Keratinocyte (primary cell): ENCODE data around the gene RNF212. TPM values are rescaled to one million over a fixed set of nuclear protein-coding genes. Genes with fewer than 3 reads are reported as not detected.

Source experiments
- DNase-seq: peaks from one replicate; pipeline ENCODE4 v3.0.0-alpha.2; 2011; ENCODE audit warnings: low read depth, missing footprints, low spot score
- FAIRE-seq: peaks from 2 replicates; lab custom pipeline; 2011; peaks lifted over from hg19 to GRCh38; lab: Jason Lieb, UNC
- H2AFZ ChIP-seq: 2 replicates; pipeline ENCODE4 v1.6.0; 2012; ENCODE audit warnings: low read length, control low read depth, inconsistent platforms; ENCODE audit not compliant: control insufficient read depth
- H3K27ac ChIP-seq: 2 replicates; pipeline ENCODE4 v1.5.1; 2011; ENCODE audit warnings: low read length; ENCODE audit not compliant: control insufficient read depth, insufficient read depth
- H3K27me3 ChIP-seq: 3 replicates; pipeline ENCODE4 v1.6.0; 2011; ENCODE audit warnings: low read length; ENCODE audit not compliant: control insufficient read depth, insufficient read depth; ENCODE audit errors: extremely low read depth
- H3K36me3 ChIP-seq, 2 experiments: 2 replicates in 1 of 2; 3 replicates in 1 of 2; pipeline ENCODE4 v1.5.1; 2011; ENCODE audit warnings: low read length in 2 of 2, mild to moderate bottlenecking in 1 of 2; ENCODE audit not compliant: control insufficient read depth in 2 of 2, insufficient read depth in 2 of 2; ENCODE audit errors: extremely low read depth in 1 of 2
- H3K4me1 ChIP-seq: 3 replicates; pipeline ENCODE4 v1.5.1; 2011; ENCODE audit warnings: low read length; ENCODE audit not compliant: control insufficient read depth, insufficient read depth; ENCODE audit errors: extremely low read depth
- H3K4me2 ChIP-seq: 3 replicates; pipeline ENCODE4 v1.6.0; 2011; ENCODE audit warnings: low read depth, low read length; ENCODE audit not compliant: control insufficient read depth, insufficient read depth; ENCODE audit errors: extremely low read depth
- H3K4me3 ChIP-seq, 3 experiments: fragments of 200-600 bp in 1 of 3; sonication (generic) in 1 of 3; 2 replicates in 2 of 3; 3 replicates in 1 of 3; pipeline ENCODE4 v1.5.1; 2011 to 2016; ENCODE audit warnings: low read length in 3 of 3, mild to moderate bottlenecking in 3 of 3, control low read depth in 2 of 3, inconsistent platforms in 1 of 3, low read depth in 1 of 3, mixed read lengths in 1 of 3, mixed run types in 1 of 3, moderate library complexity in 1 of 3; ENCODE audit not compliant: control insufficient read depth in 2 of 3, insufficient read depth in 2 of 3; ENCODE audit errors: extremely low read depth in 1 of 3
- H3K79me2 ChIP-seq: 2 replicates; pipeline ENCODE4 v1.6.0; 2012; ENCODE audit warnings: low read length; ENCODE audit not compliant: control insufficient read depth, insufficient read depth
- H3K9ac ChIP-seq: 3 replicates; pipeline ENCODE4 v1.6.0; 2011; ENCODE audit warnings: low read length; ENCODE audit not compliant: control insufficient read depth, insufficient read depth; ENCODE audit errors: extremely low read depth
- H3K9me1 ChIP-seq: 3 replicates; pipeline ENCODE4 v1.6.0; 2011; ENCODE audit warnings: low read length; ENCODE audit not compliant: control insufficient read depth, insufficient read depth; ENCODE audit errors: extremely low read depth
- H3K9me3 ChIP-seq: 2 replicates; pipeline ENCODE4 v1.5.1; 2012; ENCODE audit warnings: low read depth, low read length; ENCODE audit not compliant: control insufficient read depth
- H4K20me1 ChIP-seq: 3 replicates; pipeline ENCODE4 v1.6.0; 2011; ENCODE audit warnings: low read length; ENCODE audit not compliant: control insufficient read depth, insufficient read depth; ENCODE audit errors: extremely low read depth
- CTCF ChIP-seq, 3 experiments: IDR thresholded peaks in 1 of 3; conservative IDR thresholded peaks in 1 of 3; optimal IDR thresholded peaks in 1 of 3; 2 replicates in 2 of 3; 3 replicates in 1 of 3; pipeline versions ENCODE3 to v1.5.1; 2011; ENCODE audit warnings: low read length in 3 of 3, mild to moderate bottlenecking in 3 of 3, moderate library complexity in 2 of 3, control low read depth in 1 of 3, inconsistent platforms in 1 of 3; ENCODE audit not compliant: insufficient read depth in 2 of 3; ENCODE audit errors: extremely low read depth in 1 of 3
- EZH2 ChIP-seq: IDR thresholded peaks from one replicate; pipeline ENCODE4 v1.6.1; 2012; ENCODE audit warnings: inconsistent platforms, mild to moderate bottlenecking, low read length, moderate library complexity
- dilution Hi-C: fragments of 300-500 bp; cut with MboI; formaldehyde crosslinking; loops from one replicate; pipeline ENCODE4 v1.7.0; 2020; ENCODE audit warnings: low sequenced_read_pairs; ENCODE audit not compliant: extremely low pct_ligation_motif_present
- polyA plus RNA-seq, 5 experiments: library from polyadenylated mRNA; depleted of rRNA in 3 of 5; stranded (reverse) in 3 of 5; stranded (forward) in 1 of 5; unstranded in 1 of 5; fragments of >200 nt; gene quantifications; 1 replicate in 1 of 5; 2 replicates in 3 of 5; 3 replicates in 1 of 5; pipeline versions ENCODE4 v1.2.1 to v1.2.3, GENCODE V29; 2011 to 2012; ENCODE audit warnings: missing spikeins in 2 of 5, low read depth in 1 of 5, low replicate concordance in 1 of 5

Gene RNF212
- polyA plus RNA-seq, 1 donor (not counting 4 experiments of a cell fraction or from before 2014, with no cell fraction given): 0.16 TPM

DNA sequence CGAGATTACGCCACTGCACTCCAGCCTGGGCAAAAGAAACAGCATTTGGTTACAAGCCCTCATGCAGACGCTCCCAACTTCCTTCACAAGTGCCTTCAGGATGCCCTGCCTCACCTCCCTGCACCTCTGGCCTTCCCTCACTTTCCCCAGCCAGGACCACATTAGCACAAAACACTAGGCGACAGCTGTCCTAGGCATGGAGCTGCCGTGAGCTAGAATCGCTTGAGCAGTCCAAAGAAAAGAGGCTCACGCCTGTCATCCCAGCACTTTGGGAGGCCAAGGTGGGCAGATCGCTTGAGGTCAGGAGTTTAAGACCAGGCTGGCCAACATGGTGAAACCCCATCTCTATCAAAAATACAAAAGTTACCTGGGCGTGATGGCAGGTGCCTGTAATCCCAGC is 15.8 kb downstream of the RNF212 start:
- Histone ChIP-seq H3K79me2 (no peaks in the 10 kb centered on the region), H3K9me1 (no peaks in the 10 kb centered on the region), H3K36me3 (no peaks in the 10 kb centered on the region), H3K4me3 (no peak overlapping the region), H3K27ac (no peak overlapping the region), H2AFZ (no peak overlapping the region), H3K4me1 (no peaks in the 10 kb centered on the region), H3K9ac (no peak overlapping the region), H3K4me2 (no peak overlapping the region), H3K27me3 (peaks cover 10% of the 10 kb centered on the region), H3K9me3 (no peaks in the 10 kb centered on the region), H4K20me1 (no peaks in the 10 kb centered on the region)
- dilution Hi-C loops: no loop called here
- TF ChIP-seq EZH2 (no peak), CTCF (optimal IDR thresholded peaks at IDR 0.05 in 1 of 3, IDR thresholded peaks at IDR 0.05 in 1 of 3, conservative IDR thresholded peaks at IDR 0.05 in 1 of 3; ENCODE audit: extremely low read depth in 1 of 3, insufficient read depth in 2 of 3, low read length in 3 of 3) (no peak)
- DNase-seq: no peak
- FAIRE-seq: no peak

DNA sequence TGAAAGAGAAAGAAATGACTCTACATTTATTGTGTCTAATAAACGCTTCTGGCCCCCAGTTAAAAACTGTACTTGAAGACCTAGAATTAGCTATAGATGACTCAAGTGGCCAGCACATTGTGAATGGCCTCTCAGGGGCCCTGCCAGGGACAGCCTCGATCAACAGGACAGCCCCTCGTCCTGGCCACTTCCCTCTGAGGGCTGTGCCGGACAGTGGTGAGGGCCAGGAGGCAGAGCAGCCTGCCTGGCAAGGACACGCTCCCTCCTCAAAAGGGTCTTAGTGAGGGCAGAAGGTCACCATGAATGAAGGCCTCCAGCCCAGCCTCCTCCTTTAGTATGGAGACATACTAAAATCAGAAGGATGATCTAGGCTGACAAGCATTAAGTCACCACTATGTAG is 16.5 kb downstream of the RNF212 start:
- Histone ChIP-seq H3K4me2 (no peak overlapping the region), H3K79me2 (no peaks in the 10 kb centered on the region), H4K20me1 (no peaks in the 10 kb centered on the region), H3K4me1 (no peaks in the 10 kb centered on the region), H3K27ac (no peak overlapping the region), H2AFZ (no peak overlapping the region), H3K9ac (no peak overlapping the region), H3K27me3 (peaks cover 12% of the 10 kb centered on the region), H3K9me3 (no peaks in the 10 kb centered on the region), H3K36me3 (no peaks in the 10 kb centered on the region), H3K4me3 (no peak overlapping the region), H3K9me1 (no peaks in the 10 kb centered on the region)
- dilution Hi-C loops: no loop called here
- FAIRE-seq: no peak
- no peak for DNase-seq
- TF ChIP-seq EZH2: no peak
- TF ChIP-seq CTCF (optimal IDR thresholded peaks at IDR 0.05 in 1 of 3, IDR thresholded peaks at IDR 0.05 in 1 of 3, conservative IDR thresholded peaks at IDR 0.05 in 1 of 3; ENCODE audit: extremely low read depth in 1 of 3, insufficient read depth in 2 of 3, low read length in 3 of 3): no peak
